Activated T-helper 17 cell treated with anti-CD3 and anti-CD28 coated beads, Interleukin-2, amount 50 U/mL, for 72 hours (primary cell): ENCODE results near the gene RMI1. TPM values are rescaled to one million over a fixed set of nuclear protein-coding genes. Genes with fewer than 3 reads are reported as not detected.

Source experiments
- ATAC-seq: fragments of 150-1000 bp; cut with Tn5 transposase; replicated peaks from 2 replicates; pipeline ENCODE4 v1.10.0; 2021; ENCODE audit warnings: mild to moderate bottlenecking, moderate library complexity
- H3K27ac Mint-ChIP-seq: one replicate; pipeline ENCODE4 v1.8.0; 2022; ENCODE audit warnings: mixed read lengths
- H3K27me3 Mint-ChIP-seq: one replicate; pipeline ENCODE4 v1.8.0; 2022; ENCODE audit warnings: mixed read lengths
- H3K36me3 Mint-ChIP-seq: one replicate; pipeline ENCODE4 v1.8.0; 2022; ENCODE audit warnings: low read depth, mild to moderate bottlenecking, mixed read lengths
- H3K4me1 Mint-ChIP-seq: one replicate; pipeline ENCODE4 v1.8.0; 2022; ENCODE audit warnings: mixed read lengths
- H3K4me3 Mint-ChIP-seq: one replicate; pipeline ENCODE4 v1.8.0; 2022; ENCODE audit warnings: mild to moderate bottlenecking, mixed read lengths
- H3K9me3 Mint-ChIP-seq: one replicate; pipeline ENCODE4 v1.8.0; 2022; ENCODE audit warnings: mixed read lengths
- total RNA-seq, 2 donors: library from RNA; stranded (reverse); gene quantifications; one replicate each; pipeline ENCODE4 v1.2.3, GENCODE V29; 2022

Gene RMI1
- total RNA-seq, 2 donors from 2014 or later, result 17.6 to 25.1 TPM

DNA sequence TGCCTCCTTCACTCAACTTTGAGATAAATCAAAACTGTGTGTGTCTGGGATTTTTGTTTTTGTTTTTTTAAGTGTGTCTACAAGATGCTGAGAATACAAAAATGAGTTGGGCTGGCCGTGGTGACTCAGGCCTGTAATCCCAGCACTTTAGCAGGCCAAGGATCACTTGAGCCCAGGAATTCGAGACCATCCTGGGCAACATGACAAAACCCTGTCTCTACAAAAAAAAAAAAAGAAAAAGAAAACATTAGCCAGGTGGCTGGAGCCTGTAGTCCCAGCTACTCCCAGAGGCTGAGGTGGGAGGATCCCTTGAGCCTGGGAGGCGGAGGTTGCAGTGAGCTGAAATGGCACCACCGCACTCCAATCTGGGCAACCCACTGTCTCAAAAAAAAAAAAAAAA, 21.5 kb upstream of the RMI1 start:
- Mint-ChIP-seq H3K9me3 (no peaks in the 10 kb centered on the region), H3K4me3 (no peak overlapping the region), H3K36me3 (peaks cover 22% of the 10 kb centered on the region), H3K27ac (no peak overlapping the region), H3K27me3 (no peaks in the 10 kb centered on the region), H3K4me1 (peaks cover 6% of the 10 kb centered on the region)
- no peak for ATAC-seq

DNA sequence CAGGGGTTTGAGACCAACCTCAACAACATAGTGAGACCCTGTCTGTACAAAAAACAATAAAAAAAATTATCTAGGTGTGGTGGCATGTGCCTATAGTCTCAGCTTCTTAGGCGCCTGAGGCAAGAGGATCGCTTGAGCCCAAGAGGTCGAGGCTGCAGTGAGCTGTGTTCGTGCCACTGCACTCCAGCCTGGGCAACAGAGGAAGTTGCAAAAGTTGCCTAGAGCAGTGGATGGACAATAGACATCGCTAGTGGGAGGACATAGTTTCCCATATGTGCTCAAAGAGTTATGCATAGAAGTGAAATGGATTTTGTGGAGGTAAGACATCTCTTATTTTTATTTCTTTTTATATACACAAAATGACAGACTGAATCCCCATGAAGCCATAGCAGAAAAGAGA, 19.6 kb upstream of the RMI1 start:
- H3K27me3 Mint-ChIP-seq, result no peaks in the 10 kb centered on the region
- H3K27ac Mint-ChIP-seq, result no peak overlapping the region
- peaks cover 9% of the 10 kb centered on the region for H3K36me3 Mint-ChIP-seq
- peaks cover 7% of the 10 kb centered on the region for H3K4me1 Mint-ChIP-seq
- ATAC-seq, result no peak
- H3K9me3 Mint-ChIP-seq, result no peaks in the 10 kb centered on the region
- no peak overlapping the region for H3K4me3 Mint-ChIP-seq

DNA sequence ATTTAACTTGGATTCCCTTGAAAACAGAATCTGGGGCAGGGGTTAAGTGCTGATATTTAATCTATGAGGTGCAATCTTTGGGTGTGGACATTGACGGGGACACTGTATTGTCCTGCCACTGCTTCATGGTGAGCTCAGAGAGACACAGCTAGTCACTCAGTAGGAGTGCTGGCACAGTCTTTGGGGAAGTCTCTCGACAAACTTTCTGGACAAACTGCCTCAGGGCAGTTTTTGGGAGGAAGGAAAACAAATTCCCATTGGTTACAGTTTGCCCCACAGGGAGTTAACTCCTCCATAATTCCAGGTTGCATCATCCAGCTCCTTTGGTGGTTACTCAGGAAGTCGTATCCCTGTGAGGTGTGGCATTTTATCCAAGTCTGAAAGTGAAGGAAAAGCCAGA, 18.4 kb upstream of the RMI1 start:
- ATAC-seq, result no peak
- Mint-ChIP-seq H3K27me3 (no peaks in the 10 kb centered on the region), H3K4me3 (no peak overlapping the region), H3K4me1 (peaks cover 6% of the 10 kb centered on the region), H3K27ac (no peak overlapping the region), H3K36me3 (peaks cover 15% of the 10 kb centered on the region), H3K9me3 (no peaks in the 10 kb centered on the region)

DNA sequence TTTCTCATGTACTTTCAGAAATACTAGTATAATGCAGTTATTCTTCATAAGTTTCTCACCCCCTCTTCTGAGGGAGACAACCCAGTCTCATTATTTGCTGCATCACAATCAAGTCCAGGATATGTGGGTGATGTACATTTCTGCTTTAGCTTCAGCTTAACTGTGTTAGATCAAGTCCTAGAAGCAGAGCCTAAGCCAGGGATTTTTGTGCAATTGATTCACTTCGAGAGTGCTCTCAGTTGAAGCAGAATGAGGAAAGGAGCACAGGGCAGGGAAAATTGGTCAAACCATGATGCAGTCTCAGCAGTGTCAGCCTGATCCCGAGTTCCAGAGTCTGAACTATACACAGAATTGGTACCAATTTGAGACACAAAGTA, 15.6 kb upstream of the RMI1 start:
- peak; percentile 35 for ATAC-seq
- H3K36me3 Mint-ChIP-seq, result peaks cover 43% of the 10 kb centered on the region
- no peak overlapping the region for H3K4me3 Mint-ChIP-seq
- H3K4me1 Mint-ChIP-seq, result peaks cover 9% of the 10 kb centered on the region
- H3K9me3 Mint-ChIP-seq, result no peaks in the 10 kb centered on the region
- H3K27ac Mint-ChIP-seq, result no peak overlapping the region
- no peaks in the 10 kb centered on the region for H3K27me3 Mint-ChIP-seq

DNA sequence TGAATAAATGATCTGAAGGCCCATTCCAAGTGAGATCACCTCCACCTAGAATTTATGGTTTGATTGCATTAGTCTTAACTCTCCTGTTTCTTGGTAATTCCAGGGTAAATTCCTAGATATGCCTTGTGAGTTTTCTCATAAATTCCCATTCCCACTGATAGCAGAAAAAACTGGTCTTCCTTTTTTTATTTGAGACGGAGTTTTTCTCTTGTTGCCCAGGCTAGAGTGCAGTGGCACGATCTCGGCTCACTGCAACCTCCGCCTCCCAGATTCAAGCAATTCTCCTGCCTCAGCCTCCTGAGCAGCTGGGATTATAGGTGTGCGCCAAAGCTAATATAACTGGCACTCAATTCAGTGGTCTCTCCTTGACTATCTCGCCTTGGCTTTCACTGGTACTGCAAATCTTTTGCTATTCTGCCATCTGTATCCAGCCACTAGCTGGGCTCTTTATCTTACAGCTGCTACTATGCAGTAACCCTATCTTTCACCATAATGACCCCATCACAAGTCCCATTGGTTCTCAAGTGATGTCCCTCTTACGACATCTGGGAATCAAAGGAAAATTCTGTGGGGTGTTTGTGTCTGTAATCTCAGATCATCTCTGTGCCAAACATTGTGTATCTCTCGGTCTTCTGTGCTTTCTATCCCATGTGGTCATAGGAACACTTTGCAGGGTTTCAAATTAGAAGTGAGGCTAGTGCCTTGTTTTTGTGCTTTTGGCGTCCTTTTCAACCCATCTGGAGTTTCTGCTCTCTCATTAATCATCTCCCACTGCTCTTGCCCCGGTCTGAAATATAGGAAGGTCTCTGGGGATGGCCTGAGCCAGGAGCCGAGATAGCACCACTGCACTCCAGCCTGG, 15.0 kb upstream of the RMI1 start:
- peaks cover 49% of the 10 kb centered on the region for H3K36me3 Mint-ChIP-seq
- H3K4me3 Mint-ChIP-seq, result no peak overlapping the region
- ATAC-seq, result peak; percentile 24
- H3K9me3 Mint-ChIP-seq, result no peaks in the 10 kb centered on the region
- peaks cover 9% of the 10 kb centered on the region for H3K4me1 Mint-ChIP-seq
- no peak overlapping the region for H3K27ac Mint-ChIP-seq
- H3K27me3 Mint-ChIP-seq, result no peaks in the 10 kb centered on the region

DNA sequence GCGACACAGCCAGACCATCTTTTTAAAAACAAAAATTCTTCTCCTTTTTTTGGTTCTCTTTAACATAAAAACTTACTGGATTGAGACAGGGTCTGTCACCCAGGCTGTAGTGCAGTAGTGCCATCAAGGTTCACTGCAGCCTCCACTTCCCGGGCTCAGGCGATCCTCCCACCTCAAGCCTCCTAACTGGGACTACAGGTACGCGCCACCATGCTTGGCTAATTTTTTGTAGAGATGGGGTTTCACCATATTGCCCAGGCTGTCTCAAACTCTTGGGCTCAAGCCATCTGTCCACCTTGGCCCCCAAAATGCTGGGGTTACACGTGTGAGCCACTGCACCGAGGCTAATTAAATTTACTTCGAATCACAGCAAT, 14.4 kb upstream of the RMI1 start:
- H3K27me3 Mint-ChIP-seq, result no peaks in the 10 kb centered on the region
- peak; percentile 15 for ATAC-seq
- H3K27ac Mint-ChIP-seq, result no peak overlapping the region
- peaks cover 55% of the 10 kb centered on the region for H3K36me3 Mint-ChIP-seq
- no peaks in the 10 kb centered on the region for H3K9me3 Mint-ChIP-seq
- peaks cover 9% of the 10 kb centered on the region for H3K4me1 Mint-ChIP-seq
- no peak overlapping the region for H3K4me3 Mint-ChIP-seq

DNA sequence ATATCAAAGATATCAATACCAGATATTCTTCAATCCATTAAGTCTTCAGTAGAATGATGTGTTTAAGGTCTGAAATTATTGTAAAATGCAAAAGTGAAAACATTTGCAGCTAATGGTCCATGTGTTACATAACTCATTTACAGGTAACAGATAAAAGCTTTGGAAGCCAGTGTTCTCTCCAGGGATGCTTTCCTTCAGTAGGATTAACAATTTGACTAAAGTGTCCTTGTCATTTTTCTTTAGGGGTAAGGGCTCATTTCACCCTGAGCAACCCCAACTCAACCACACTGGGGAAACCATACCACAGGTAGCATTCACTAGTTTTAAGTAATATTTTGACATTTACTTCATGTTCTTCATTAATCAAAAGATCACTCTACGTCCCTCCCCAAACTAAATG, 13.5 kb upstream of the RMI1 start:
- peaks cover 64% of the 10 kb centered on the region for H3K36me3 Mint-ChIP-seq

DNA sequence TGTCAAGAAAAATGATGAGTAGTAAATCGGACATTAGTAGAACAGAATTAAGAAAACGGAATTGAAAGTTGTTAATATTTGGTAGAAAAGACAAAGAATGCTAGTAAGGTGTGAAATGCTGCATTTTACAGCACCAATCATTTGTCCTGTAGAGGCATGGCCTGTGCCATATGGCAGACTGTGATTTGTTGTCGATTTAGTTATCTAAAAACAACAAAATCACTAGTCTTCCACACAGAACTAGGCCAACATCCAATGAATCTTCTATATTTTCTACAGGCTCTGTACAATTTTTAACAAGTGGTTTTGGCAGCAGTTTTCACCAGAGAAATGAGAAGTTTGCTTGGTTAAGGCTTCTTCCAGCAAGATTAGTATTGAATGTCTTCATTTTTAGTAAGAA, 11.0 kb upstream of the RMI1 start:
- Mint-ChIP-seq H3K4me1 (peaks cover 23% of the 10 kb centered on the region), H3K27ac (no peak overlapping the region), H3K4me3 (no peak overlapping the region), H3K9me3 (no peaks in the 10 kb centered on the region), H3K36me3 (peaks cover 89% of the 10 kb centered on the region), H3K27me3 (no peaks in the 10 kb centered on the region)
- no peak for ATAC-seq

More for the DNA sequence above, 13.5 kb upstream of the RMI1 start:
- ATAC-seq, result no peak
- Mint-ChIP-seq H3K27me3 (no peaks in the 10 kb centered on the region), H3K4me1 (peaks cover 13% of the 10 kb centered on the region), H3K27ac (no peak overlapping the region), H3K4me3 (no peak overlapping the region), H3K9me3 (no peaks in the 10 kb centered on the region)

DNA sequence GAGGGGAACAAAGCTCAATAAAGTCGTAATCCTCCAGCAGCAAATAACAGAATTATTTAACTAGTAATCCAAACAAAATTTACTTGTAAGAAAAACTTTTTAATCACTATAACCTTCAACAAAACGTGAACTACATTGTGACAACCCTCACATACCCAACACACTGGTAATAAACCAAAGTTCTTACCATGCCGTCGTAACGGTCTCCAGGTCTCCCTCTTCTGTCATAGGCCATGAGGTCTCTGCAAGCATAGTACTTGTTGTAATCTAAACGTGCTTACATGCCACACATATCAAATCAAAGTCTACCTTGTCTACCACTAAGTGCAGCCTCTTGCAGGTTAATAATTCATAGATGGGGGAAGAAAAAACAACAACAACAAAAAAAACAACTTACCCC, 9.1 kb upstream of the RMI1 start:
- Mint-ChIP-seq H3K36me3 (peaks cover 100% of the 10 kb centered on the region), H3K4me3 (no peak overlapping the region), H3K27me3 (no peaks in the 10 kb centered on the region), H3K27ac (no peak overlapping the region), H3K4me1 (peaks cover 34% of the 10 kb centered on the region), H3K9me3 (no peaks in the 10 kb centered on the region)
- no peak for ATAC-seq

DNA sequence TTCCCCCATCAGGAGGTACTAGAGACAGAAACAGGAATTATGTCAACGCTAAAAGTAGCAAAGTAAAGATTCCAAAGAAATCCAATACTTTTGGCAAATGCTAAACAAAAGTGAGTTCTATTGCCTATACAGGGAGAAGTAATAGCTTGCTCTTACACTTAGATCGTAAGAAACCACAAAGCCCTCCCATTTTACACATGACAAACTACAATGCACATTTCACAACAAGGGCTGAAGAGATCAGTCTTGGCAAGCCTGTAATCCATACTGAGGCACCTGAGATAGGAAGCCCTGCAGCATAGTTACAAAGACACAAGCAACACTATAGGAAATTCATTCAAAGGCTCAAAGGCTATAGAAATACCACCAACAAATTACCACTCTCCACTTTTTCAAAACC, 8.3 kb upstream of the RMI1 start:
- no peak for ATAC-seq
- peaks cover 38% of the 10 kb centered on the region for H3K4me1 Mint-ChIP-seq
- peaks cover 100% of the 10 kb centered on the region for H3K36me3 Mint-ChIP-seq
- no peak overlapping the region for H3K27ac Mint-ChIP-seq
- H3K4me3 Mint-ChIP-seq, result peak overlapping the region; percentile 10
- no peaks in the 10 kb centered on the region for H3K9me3 Mint-ChIP-seq
- no peaks in the 10 kb centered on the region for H3K27me3 Mint-ChIP-seq

DNA sequence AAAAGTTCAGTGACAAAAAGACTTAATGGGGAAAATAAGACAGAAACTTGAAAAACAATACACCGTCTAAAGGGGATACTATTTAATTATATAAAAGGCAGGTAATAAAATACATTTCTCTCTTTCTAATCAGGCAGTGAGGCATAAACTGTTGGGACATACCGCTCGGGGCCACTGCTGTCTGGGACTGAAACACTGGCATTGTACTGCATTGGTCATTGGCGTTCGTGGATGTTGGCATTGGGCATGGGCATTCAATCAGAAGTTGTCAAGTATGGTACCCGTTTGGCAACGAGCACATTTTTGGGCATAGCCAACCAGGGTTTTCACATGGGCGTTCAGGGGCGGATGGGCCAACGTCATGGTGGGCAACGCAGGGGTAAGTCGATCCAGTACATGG, 5.3 kb upstream of the RMI1 start:
- Mint-ChIP-seq H3K27me3 (no peaks in the 10 kb centered on the region), H3K27ac (peak overlapping the region; percentile 53), H3K4me3 (peak overlapping the region; percentile 89), H3K9me3 (no peaks in the 10 kb centered on the region), H3K36me3 (peaks cover 100% of the 10 kb centered on the region), H3K4me1 (peaks cover 41% of the 10 kb centered on the region)
- no peak for ATAC-seq

DNA sequence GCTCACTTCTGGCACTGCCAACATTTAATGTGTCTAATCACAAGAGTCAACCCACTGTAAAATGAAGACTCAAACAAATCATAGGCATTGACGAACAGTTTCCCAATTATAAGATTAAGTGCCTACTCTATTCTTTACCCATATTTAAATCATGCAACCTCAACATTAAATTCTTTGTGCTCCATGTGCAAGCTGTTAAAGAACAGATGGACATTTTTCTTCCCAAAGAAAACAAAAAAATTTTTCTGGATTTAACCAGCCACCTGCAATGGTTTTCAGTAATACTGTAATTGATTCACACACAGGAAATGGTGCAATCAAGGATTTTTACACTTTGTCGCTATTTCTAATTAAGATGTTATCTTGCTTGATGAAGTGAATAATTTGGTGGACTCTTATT, 4.2 kb upstream of the RMI1 start:
- no peaks in the 10 kb centered on the region for H3K9me3 Mint-ChIP-seq
- H3K4me1 Mint-ChIP-seq, result peaks cover 41% of the 10 kb centered on the region
- peak overlapping the region; percentile 53 for H3K27ac Mint-ChIP-seq
- H3K36me3 Mint-ChIP-seq, result peaks cover 96% of the 10 kb centered on the region
- peak overlapping the region; percentile 89 for H3K4me3 Mint-ChIP-seq
- no peak for ATAC-seq
- H3K27me3 Mint-ChIP-seq, result no peaks in the 10 kb centered on the region

DNA sequence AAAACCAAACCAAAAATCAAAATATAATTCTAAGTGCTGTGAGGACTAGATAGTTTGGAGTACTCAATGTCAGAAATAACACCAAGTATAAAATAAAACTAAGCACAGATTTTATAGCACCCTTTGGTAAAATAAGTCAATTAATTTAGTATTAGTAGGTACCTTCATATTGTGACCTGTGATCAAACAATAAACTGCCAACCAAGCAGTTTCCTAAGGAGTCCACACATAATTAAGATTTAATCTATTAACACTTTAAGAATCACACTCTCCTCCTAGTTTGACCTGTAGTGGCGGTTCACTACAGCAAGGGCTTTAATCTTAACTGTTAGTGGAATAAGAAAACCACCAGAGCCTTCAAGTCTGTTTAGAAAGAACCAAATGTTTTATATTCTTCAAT, 3.4 kb upstream of the RMI1 start:
- no peaks in the 10 kb centered on the region for H3K27me3 Mint-ChIP-seq
- H3K4me1 Mint-ChIP-seq, result peaks cover 42% of the 10 kb centered on the region
- no peaks in the 10 kb centered on the region for H3K9me3 Mint-ChIP-seq
- peak overlapping the region; percentile 89 for H3K4me3 Mint-ChIP-seq
- H3K36me3 Mint-ChIP-seq, result peaks cover 92% of the 10 kb centered on the region
- ATAC-seq, result no peak
- peak overlapping the region; percentile 100 for H3K27ac Mint-ChIP-seq

DNA sequence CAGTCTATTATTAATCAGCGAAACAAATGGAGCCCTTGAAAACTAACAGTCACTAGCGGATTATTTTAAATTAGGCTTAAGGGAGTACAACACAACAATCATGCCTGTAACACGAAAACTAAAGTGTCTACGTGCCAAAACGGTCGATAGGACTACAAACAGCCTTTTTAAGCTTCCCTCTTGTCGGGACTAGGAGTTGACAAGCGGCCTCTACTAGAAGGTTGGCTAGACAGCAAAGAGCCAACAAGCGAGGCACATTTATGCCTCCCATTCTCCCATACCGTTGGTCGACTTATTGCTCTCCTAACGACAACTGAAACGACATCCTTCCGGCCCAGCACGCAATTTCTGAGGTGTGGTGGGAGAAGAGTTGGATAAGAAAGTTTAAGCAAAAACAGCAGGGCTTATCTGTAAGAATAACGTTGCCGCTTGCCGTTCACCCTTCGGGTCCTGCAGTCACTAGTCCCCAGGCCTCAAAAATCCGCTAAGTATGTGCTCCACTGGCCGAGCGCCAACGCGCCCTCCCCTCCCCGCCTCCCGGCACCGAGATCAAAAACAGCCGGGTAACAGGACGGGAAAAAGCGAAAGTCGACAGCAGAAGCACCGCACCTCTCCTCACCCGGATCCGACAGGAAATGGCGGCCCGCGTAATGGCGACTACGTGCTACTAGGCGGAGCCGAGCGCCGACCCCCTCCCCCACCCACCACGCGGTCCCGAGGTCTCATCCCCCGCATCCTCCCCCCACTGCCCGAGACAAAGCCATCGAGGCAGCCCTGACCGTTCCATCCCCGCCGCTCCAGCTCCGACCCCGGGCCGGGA, 1.4 kb upstream of the RMI1 start:
- Mint-ChIP-seq H3K27ac (peak overlapping the region; percentile 100), H3K4me3 (peak overlapping the region; percentile 89), H3K36me3 (peaks cover 78% of the 10 kb centered on the region), H3K9me3 (no peaks in the 10 kb centered on the region), H3K27me3 (no peaks in the 10 kb centered on the region), H3K4me1 (peaks cover 47% of the 10 kb centered on the region)
- peak; percentile 47 for ATAC-seq

DNA sequence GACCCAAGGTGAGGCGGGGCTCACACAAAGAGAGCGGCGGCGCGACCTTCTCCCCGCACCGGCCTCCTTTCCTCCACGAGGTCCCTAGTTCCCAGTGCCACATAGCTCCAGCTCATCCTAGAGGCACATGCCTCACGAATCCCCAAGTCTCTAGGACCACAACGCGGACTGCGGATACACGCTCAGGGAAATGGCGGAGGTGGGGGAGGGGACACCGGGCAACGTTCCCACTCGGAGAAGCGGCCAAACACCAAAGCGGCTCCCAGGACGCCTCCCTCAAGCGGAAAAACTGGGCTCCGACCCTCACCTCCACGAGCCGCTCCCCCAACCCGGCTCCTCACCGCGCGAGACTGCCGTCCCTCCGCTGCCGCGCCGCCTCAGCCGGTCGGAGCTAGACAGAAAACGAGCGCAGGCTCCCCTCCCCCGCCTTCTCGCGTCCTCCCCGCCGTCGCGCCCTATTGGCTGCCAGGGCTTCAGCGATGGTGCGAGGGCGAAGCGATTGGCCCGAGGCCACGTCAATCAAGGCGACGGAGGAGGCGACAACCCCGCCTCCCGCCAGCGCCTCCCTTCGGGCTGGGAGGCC, 702 bp upstream of the RMI1 start, which contains the start of gene HNRNPK:
Gene HNRNPK, minus strand, starts transcription at position 404 of the 583 bp plus-strand sequence. CDS start 1,963 bp downstream, outside the sequence.
- Mint-ChIP-seq H3K9me3 (no peaks in the 10 kb centered on the region), H3K4me1 (peaks cover 40% of the 10 kb centered on the region), H3K27ac (peak within 1 kb of the TSS; percentile 100), H3K36me3 (peaks cover 71% of the 10 kb centered on the region), H3K27me3 (no peaks in the 10 kb centered on the region), H3K4me3 (peak within 1 kb of the TSS; percentile 89)
- peak; percentile 89 for ATAC-seq
